Hematopoietic multipotent progenitor cell treated with erythropoietin and hydrocortisone succinate and interleukin-3 and kit ligand, for 15 days (in vitro differentiated cells): ENCODE measurements around the gene TXNDC15.
"Not testable (repeated sequence)": the region's sequence is repeated elsewhere in the genome, so short reads cannot be mapped to it uniquely, and the experiment has no call there.

ENCODE experiments used
- DNase-seq: peaks from one replicate; pipeline ENCODE4 v3.0.0-alpha.2; 2015; ENCODE audit warnings: low spot score

Gene TXNDC15

GRCh38 chr5:134877159-134877558 is 3.0 kb downstream of the TXNDC15 start:
- no peak for DNase-seq

GRCh38 chr5:134878403-134878802 is 4.2 kb downstream of the TXNDC15 start:
- DNase-seq, result no peak

- DNase-seq, result no peak
These were observed 5.3 kb downstream of the TXNDC15 start for GRCh38 chr5:134879456-134879855.

GRCh38 chr5:134880937-134881336 is 6.8 kb downstream of the TXNDC15 start:
- not testable (repeated sequence) for DNase-seq

GRCh38 chr5:134881711-134882110 is 7.5 kb downstream of the TXNDC15 start:
- DNase-seq, result not testable (repeated sequence)

GRCh38 chr5:134887593-134888159 is 13.5 kb downstream of the TXNDC15 start:
- no peak for DNase-seq

GRCh38 chr5:134889335-134889734 is 15.2 kb downstream of the TXNDC15 start:
- no peak for DNase-seq

- no peak for DNase-seq
These were observed 17.3 kb downstream of the TXNDC15 start for GRCh38 chr5:134891473-134891872.

- DNase-seq, result no peak
These were observed 18.1 kb downstream of the TXNDC15 start for GRCh38 chr5:134892282-134892681.

- DNase-seq, result no peak
These were observed 18.8 kb downstream of the TXNDC15 start for GRCh38 chr5:134892926-134893325.

- no peak for DNase-seq
These were observed 19.8 kb downstream of the TXNDC15 start for GRCh38 chr5:134893748-134894505.

GRCh38 chr5:134902071-134902801 is 28.1 kb downstream of the TXNDC15 start:
- DNase-seq, result no peak

GRCh38 chr5:134904610-134905245 is 30.6 kb downstream of the TXNDC15 start, which contains the start of gene PCBD2:
Gene PCBD2, plus strand, starts transcription at chr5:134905131. Its CDS starts 9 bp downstream, at chr5:134905140.
- peak; percentile 94 for DNase-seq

GRCh38 chr5:134905246-134905996 is 31.2 kb downstream of the TXNDC15 start:
- DNase-seq, result peak; percentile 82

GRCh38 chr5:134906811-134907210 is 32.6 kb downstream of the TXNDC15 start:
- DNase-seq, result no peak

- not testable (repeated sequence) for DNase-seq
These were observed 36.6 kb downstream of the TXNDC15 start for GRCh38 chr5:134910752-134911151.

GRCh38 chr5:134911285-134912206 is 37.4 kb downstream of the TXNDC15 start:
- no peak for DNase-seq

GRCh38 chr5:134913254-134913653 is 39.1 kb downstream of the TXNDC15 start:
- no peak for DNase-seq

- no peak for DNase-seq
These were observed 39.6 kb downstream of the TXNDC15 start for GRCh38 chr5:134913795-134914194.

- DNase-seq, result no peak
These were observed 43.1 kb downstream of the TXNDC15 start for GRCh38 chr5:134917070-134917815.
